HG03354 (cell line): ENCODE results near the gene DDX46.
"Not testable (repeated sequence)": the region's sequence is repeated elsewhere in the genome, so short reads cannot be mapped to it uniquely, and the experiment has no call there.

ENCODE experiments used
- ATAC-seq: cut with Tn5 transposase; IDR thresholded peaks from one replicate; pipeline ENCODE4 v1.9.1; 2021; ENCODE audit warnings: mild to moderate bottlenecking; ENCODE audit not compliant: unreplicated experiment, poor library complexity, severe bottlenecking

The DDX46 gene

DNA sequence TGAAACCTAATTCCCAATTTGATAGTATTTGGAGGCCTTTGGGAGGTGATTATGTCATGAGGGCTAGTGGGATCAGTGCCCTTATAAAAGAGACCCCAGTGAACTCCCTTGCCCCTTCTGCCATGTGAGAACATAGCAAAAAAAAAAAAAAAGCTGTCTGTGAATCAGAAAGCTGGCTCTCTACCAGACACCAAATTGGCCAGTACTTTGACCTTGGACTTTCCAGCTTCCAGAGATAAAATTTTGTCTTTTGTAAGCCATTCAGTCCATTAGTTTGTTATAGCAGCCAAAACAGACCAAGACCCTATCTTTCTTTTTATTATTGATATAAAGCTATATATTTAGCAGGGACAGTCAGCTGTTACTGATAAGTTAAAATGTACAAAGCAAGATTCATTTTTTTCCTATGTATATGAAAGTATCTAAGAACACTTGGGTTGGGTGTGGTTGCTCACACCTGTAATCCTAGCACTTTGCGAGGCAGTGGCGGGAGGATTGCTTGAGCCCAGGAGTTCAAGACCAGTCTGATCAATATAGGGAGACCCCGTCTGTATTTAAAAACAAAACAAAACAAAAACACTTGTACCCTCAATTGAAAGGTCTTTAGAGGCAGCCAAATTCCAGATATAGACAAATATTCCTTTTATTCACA, 79.1 kb downstream of the DDX46 start:
- no peak for ATAC-seq

DNA sequence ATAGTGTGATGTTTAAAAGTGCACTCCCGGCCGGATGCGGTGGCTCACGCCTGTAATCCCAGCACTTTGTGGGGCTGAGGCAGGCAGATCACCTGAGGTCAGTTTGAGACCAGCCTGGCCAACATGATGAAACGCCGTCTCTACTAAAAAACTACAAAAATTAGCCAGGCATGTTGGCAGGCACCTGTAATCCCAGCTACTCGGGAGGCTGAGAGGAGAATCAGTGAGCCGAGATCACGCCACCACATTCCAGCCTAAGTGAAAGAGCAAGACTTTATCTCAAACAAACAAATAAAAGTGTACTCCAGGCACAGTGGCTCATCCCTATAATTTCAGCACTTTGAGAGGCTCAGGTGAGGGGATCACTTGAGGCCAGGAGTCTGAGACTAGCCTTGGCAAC, 79.8 kb downstream of the DDX46 start:
- ATAC-seq, result not testable (repeated sequence)

DNA sequence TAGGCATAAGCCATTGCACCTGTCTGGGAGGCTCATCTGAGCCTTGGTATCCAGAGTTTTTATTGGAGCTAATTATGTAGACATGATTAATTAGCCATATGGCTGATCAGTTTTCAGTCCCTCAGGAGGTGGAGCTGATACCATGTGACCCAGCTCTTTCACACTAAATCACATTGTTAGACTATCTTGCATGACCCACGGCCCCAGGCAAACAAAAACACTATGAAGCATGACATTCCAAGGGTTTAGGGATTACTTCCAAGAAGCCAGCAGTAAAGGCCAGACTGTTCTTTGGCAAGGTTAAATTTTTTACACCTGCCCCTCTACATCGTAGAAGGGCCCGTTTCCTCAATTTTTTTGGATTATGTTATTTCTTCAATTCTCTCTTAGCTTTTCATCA, 82.2 kb downstream of the DDX46 start:
- no peak for ATAC-seq

DNA sequence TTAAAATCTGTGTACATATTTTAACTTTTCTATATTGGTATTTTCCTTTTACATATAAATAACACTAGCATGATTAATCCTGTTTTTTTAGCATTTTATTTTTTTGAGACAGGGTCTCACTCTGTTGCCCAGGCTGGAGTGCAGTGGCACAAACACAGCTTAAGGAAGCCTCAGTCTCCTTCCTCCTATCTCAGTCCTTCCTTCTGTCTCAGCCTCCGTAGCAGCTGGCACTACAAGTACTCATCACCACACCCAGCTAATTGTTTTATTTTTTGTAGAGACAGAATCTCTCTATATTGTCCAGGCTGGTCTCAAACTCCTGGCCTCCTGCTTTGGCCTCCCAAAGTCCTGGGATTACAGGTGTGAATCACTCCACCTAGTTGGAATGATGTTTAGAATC, 85.7 kb downstream of the DDX46 start:
- no peak for ATAC-seq

DNA sequence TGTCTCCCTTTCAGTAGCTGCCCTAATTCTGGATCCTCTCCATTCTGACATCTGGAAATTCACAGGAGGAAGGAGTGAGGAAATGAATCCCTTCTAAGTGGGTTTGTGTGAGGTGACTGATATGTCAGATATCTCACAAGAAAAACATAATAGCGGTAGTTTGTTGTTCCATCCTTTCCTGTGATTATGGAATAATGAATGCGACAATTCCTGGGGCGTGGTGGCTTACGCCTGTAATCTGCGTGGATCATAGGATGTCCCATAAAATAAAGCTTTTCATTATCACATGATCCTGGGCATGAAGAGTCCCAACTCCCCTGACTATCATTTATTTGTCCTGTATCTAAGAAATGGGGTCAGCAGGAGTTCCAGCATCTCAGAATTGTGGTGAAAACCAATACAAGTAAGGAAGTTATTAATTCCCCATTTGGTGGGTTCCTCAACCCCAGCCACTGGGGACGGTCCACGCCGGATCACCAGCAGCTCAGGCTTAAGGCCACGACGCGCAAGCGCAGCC, 86.8 kb downstream of the DDX46 start:
- no peak for ATAC-seq

DNA sequence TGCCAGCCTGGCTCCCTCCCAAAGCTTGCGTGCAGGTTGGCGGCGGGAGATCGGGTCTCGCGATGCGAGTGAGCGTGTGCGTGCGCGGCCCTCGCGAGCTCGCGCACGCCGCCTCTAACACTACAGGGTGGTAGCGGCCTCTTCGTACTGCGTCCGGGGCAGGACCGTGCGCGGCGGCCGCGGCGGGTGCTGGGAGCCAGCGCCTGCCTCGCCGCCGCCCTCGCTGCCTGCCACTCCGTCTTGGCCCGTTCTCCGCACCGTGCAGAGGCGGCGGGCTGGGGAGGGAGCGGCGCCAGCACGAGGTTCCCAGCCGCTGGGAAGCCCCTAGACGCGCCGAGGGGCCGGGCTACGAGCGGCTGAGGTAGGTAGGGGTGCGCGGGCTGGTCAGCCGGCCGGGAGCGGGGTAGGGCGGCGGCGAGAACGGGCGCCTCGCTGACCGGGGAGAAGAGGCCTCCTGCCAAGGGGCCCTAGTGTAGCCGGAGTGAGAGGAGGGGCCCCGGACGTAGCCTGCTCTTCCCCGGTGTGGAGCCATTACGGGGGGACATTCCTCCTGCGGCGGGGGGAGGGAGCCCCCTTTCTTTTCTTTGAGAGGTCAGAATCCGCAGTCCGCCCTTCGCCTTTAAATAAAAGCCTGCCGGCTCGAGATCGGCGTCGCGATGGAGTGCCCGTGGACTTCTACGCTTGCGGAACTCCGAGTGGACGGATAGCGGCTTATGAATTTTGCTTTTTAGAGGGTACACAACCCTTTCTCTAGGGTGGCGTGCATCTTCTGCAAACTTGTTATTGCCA, 87.5 kb downstream of the DDX46 start, which contains the start of gene C5orf24:
Gene C5orf24, plus strand, starts transcription at position 117 of the 789 bp plus-strand sequence. CDS start 8,933 bp downstream, outside the sequence.
- ATAC-seq, result peak; percentile 94

DNA sequence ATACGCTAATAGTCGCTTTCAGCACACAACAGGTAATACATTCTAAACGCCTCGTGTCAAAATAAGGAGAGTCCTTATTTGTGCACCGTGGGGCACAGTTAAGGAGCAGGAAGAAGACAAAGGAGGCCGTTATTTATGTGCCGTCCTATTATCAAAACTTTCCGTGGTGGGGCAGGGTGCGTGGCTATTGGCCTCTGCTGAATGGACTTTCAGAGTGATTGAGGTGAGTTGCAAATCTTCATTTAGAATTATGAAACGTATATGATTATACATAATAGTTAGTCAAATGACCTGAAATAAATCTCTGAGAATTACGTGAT, 88.0 kb downstream of the DDX46 start:
- peak; percentile 4 for ATAC-seq

DNA sequence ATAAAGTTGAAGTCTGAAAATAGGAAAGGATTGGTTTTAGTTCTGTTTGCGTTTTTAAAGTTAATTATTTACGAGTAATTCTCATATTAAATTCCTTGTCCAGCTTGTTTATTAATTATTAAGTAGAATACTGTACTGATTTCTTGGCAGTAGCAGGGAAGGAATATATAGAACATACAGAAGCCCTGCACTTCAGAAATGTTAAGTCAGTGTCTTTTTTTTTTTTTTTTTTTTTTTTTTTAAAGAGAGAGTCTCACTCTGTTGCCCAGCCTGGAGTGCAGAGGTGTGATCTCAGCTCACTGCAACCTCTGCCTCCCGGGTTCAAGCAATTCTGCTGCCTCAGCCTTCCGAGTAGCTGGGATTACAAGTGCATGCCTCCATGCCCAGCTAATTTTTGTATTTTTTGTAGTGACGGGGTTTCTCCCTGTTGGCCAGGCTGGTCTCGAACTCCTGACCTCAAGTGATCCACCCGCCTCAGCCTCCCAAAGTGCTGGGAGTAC, 90.9 kb downstream of the DDX46 start:
- ATAC-seq, result not testable (repeated sequence)

DNA sequence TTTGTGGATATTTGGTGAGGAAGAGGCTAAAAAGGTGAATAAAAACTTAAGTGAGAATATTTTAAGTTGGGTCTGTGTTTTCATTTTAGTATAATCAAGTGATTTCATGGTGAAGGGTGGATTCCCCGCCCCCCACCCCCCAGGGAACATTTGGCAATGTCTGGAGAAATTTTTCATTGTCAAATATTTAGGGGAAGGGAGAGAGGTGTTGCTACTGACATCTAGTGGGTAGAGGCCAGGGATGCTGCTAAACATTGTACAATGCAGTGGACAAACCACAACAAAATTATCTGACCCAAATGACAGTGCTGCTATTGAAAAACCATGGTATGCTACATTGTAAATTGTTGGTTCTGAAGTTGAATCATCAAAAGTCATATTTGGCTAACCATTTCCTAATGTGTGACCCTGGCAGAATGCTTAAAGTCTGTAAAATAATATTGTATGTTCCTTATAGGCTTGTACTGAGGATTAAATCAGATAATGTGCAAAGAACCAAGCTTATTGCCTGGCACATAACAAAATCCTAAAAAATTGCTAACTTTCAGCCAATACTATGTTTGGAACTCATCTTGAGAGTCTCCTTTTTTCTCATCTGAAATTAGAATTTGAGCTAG, 92.8 kb downstream of the DDX46 start:
- ATAC-seq, result no peak

DNA sequence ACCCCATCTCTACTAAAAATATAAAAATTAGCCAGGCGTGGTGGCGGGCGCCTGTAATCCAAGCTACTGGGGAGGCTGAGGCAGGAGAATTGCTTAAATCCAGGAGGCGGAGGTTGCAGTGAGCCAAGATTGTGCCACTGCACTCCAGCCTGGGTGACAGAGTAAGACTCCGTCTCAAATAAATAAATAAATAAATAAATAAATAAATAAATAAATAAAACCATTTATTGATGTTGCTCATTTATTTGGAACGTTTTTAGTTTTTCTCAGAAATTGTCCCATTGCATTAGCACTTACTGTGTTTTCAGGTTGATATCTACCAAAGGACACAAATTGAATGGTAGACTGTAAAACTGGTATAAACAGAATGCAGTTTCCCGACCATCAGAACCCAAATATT, 97.9 kb downstream of the DDX46 start:
- ATAC-seq, result not testable (repeated sequence)

DNA sequence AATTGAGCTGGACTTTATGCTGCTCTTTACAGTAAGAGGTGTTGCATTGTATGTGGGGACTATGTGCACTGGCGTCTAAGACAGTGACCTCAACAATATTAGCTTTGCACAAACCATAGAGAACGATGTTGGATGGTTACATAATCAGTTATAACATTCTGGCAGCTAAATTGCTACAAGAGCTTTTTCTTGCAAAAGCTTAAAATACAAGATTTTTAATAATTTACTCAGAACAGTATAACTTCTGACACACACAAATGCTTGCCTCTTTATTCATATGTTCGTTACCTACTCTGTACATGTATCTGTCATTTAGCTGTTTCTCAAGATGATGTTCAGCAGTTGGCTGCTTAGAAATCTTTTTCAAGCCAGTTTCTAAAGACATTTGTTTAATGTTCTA, 98.8 kb downstream of the DDX46 start:
- ATAC-seq, result no peak

DNA sequence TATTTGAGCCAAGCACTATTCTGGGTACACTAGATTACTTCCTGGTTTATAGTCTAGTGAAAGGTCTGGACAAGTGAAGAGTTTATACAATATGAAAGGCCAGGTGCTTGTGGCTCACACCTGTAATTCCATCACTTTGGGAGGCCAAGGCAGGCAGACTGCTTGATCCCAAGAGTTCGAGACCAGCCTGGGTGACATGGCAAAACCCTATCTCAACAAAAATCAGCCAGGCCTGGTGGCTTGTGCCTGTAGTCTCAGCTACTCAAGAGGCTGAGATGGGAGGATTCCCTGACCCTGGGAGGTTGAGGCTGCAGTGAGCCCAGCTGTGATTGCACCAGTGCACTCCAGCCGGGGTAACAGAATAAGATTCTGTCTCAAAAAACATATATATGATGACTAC, 106.1 kb downstream of the DDX46 start:
- no peak for ATAC-seq

DNA sequence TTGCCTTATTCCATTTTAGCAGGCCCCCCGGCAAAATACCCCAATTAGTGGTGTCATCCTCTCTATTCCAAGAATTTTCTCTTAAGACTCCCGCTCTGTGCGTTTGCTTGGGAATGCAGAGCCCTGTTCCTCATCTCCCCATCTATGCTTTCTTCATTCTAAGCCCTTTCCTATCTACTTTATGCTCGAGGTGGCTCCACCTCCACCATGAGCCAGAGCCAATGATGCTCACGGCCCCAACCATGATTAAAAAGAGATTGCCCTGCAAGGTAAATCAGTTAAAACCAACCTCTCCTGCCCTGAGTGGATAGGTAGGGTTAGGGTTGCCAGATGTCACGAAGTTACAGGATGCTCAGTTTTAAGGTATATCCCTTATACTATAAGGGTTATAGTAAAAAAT, 114.9 kb downstream of the DDX46 start:
- ATAC-seq, result no peak

DNA sequence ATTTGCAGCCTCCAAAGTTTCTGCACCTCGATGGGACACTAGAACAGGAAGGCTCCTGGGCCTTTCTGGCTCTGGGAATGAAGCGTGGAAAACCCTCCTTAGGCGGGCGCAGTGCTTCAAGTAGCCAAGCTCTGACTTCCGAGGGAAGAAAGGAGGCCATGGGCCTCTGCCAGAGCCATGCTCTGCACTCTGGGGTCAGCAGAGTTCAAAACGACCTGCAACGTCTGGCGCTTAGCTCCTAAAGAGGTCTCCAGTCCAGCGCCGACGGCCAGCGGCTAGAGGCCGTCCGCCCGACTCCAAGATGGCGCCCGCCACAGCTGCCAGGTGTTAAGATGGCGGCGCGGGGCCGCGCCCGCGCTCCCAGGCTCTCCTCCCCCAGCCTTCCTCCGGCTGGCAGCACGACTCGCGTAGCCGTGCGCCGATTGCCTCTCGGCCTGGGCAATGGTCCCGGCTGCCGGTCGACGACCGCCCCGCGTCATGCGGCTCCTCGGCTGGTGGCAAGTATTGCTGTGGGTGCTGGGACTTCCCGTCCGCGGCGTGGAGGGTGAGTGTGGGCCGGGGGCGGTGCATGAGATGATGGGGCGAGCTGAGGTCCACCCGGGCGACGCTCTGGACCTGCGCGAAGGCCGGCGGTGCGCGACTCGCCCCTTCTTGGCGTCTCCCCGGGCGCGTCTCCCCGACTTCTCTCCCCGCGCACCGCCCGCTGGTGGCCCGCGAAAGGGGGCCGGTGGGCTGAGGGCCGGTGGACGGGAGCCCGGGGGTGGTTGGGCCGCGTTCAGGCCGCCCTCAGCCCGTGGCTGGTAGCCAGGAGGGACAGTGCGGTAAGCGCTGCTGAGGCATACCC, 115.6 kb downstream of the DDX46 start, which contains the start of gene TXNDC15:
Gene TXNDC15, plus strand, starts transcription at position 385 of the 844 bp plus-strand sequence. Its CDS starts 57 bp downstream, at position 442.
- ATAC-seq, result peak; percentile 83

DNA sequence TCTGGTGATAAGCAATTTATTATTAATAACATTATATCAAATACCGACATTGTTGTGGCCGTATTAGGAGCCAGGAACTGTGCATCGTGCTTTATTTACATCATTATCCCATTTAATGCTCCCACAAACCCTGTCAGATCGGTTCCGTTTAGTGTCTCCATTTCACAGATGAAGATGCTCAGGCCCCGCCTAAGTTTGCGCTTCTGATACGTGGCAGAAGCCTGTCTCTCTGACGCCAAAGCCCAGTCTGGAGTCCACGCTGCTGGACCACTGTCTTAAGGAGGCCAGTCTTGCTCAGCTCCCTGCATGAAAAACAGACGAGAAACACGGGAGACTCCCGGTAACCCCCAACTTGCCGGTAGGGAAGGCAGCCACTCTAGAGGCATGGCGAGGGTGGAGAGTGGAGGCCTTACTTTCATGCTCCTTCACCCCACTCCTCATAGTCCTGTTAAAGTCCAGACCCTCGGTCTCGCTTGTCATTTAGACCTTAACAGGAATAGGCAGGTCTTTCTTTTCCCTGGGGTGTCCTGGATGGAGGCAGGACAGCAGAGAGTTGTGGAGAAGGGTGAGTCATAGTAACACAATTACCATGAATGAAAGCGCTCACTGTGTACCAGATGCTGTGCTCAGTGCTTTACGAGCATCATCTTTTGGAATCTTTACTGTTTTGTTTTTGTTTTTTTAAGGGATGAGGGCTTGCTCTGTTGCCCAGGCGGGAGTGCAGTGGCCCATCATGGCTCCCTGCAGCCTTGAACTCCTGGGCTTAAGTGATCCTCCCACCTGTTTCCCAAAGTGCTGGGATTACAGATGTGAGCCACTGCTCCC, 116.5 kb downstream of the DDX46 start:
- ATAC-seq, result peak; percentile 40

DNA sequence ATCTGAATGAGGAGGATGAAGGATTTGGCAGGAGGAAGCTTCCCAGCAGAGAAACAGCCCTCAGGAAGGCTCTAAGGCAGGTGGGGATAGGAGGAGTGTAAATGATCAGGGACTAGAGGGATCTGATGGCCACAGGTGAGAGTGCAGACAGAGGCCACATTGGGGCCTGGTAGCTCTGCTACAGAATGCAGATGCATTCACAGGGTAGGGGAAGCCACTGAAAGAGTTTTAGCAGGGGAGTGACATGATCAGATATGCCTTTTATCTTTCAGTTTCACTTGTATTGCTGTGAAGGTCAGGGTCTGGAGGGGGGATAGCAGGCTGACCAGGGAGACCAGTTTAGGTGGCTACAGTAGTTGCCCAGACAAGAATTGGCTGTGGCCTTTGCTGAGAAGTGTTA, 118.6 kb downstream of the DDX46 start:
- ATAC-seq, result peak; percentile 42

DNA sequence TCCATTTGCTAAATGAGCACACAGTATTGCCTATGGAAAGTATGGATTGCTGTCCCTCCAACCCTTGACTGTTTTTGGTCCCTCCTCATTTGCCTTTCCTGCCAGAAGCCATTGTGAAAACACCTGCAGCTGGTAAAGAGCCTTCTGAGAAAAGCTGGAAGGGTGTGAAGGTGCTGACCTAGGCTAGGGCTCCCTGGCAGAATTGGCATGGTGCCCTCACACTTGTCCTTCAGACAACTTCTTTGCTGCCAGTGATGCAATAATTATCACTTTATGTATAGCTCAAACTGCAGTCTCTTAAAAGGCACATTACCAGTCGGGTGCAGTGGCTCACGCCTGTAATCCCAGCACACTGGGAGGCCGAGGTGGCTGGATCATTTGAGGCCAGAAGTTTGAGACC, 119.8 kb downstream of the DDX46 start:
- no peak for ATAC-seq

DNA sequence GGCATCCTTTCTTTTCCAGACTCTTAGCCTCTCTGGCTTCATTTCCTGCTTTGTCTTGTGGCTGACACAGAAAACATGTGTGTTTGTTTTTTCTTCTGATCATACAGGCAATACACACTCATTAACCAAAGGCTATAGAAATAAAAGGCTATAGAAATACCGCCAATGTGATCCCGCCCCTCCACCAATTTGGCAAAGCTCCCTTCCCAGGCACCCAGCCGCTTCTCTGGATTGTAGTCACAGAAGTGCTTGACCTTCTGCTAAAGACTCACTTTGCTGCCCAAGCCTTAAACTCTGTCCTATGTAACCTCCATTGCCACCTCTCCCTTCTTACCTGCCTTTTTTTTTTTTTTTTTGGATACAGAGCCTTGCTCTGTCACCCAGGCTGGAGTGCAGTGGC, 120.9 kb downstream of the DDX46 start:
- no peak for ATAC-seq
